Left lung (tissue), 10 donors: ENCODE data around the gene KCNE5. TPM values are rescaled to one million over a fixed set of nuclear protein-coding genes. Genes with fewer than 3 reads are reported as not detected.

Experiments
- ATAC-seq: fragments of 200-7000 bp; cut with Tn5 transposase; one replicate; pipeline ENCODE4 v1.9.1; 2020; ENCODE audit warnings: moderate library complexity
- DNase-seq, 4 donors: peaks; one replicate each; pipeline ENCODE4 v3.0.0-alpha.2; 2013 to 2020
- H3K27ac ChIP-seq, 2 donors: fragments of 200-600 bp; sonication (generic) in 1 of 2; one replicate each; pipeline versions ENCODE4 v1.5.0 to v1.8.0; 2020 to 2021
- H3K27me3 ChIP-seq, 2 donors: fragments of 200-600 bp; sonication (generic) in 1 of 2; one replicate each; pipeline versions ENCODE4 v1.5.0 to v1.8.0; 2020 to 2021
- H3K36me3 ChIP-seq, 2 donors: fragments of 200-600 bp; sonication (generic) in 1 of 2; one replicate each; pipeline versions ENCODE4 v1.5.0 to v1.8.0; 2020 to 2021
- H3K4me1 ChIP-seq, 2 donors: fragments of 200-600 bp; one replicate each; pipeline ENCODE4 v1.8.0; 2021
- H3K4me3 ChIP-seq, 2 donors: fragments of 200-600 bp; sonication (generic) in 1 of 2; one replicate each; pipeline versions ENCODE4 v1.5.0 to v1.8.0; 2020 to 2021; ENCODE audit warnings: mild to moderate bottlenecking in 1 of 2
- H3K9me3 ChIP-seq, 2 donors: fragments of 200-600 bp; sonication (generic) in 1 of 2; one replicate each; pipeline versions ENCODE4 v1.5.0 to v1.8.0; 2020 to 2021
- intact Hi-C, 2 donors: fragments of 100-400 bp; cut with DNase I; formaldehyde crosslinking; loops; one replicate each; pipeline versions ENCODE4 v1.11.2 to v1.14.2; 2022
- polyA plus RNA-seq, 6 donors: library from polyadenylated mRNA; unstranded; fragments of 120-200 nt; gene quantifications; one replicate each; pipeline ENCODE4 v1.2.1, GENCODE V29; 2013; ENCODE audit not compliant: insufficient read length in 6 of 6
- total RNA-seq, 2 donors: library from RNA; stranded (reverse); fragmentation: NEBNext Ultra II Directional; extraction: Animal tissue kit (Norgen Biotek cat#: 25700); gene quantifications; one replicate each; pipeline ENCODE4 v1.2.1, GENCODE V29; 2021
- TF ChIP-seq, protein P1 (sequence below), 2 donors: fragments of 200-600 bp; sonication (generic) in 1 of 2; IDR thresholded peaks; one replicate each; pipeline versions ENCODE4 v1.5.0 to v1.8.0; 2021; ENCODE audit warnings: antibody characterized with exemption in 2 of 2
- donor health status: DM: no; HTN: yes; CAD: no.
- donor health status: DM: no; HTN: no; CAD: no.

KCNE5 gene
- total and polyA plus RNA-seq, 8 donors: 0.84 to 8.0 (median 4.2) TPM; not detected in 1

DNA sequence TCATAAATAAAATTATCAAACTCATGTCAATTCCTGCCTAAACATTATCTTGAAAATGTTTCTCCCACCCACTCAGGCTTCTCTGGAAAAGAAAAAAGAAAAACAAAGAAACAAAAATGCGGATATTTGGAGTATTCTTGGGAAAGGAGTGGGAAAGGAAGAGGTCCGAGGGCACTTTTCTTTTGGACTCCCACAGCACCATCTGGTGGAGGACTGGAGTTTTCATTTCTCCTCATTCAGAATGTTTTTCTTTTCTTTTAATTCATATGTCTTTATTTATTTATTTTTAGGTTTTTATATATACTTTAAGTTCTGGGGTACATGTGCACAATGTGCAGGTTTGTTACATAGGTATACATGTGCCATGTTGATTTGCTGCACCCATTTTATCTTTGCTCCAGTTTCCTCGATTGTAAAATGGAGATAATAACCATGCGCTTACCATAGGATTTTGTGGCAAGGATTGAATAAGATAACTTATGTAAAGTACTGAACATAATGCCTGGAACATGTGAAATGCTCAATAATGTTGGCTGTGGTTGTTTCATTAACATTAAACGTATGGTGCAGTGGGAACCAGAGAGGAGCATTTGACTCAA, 8.0 kb upstream of the KCNE5 start:
- Histone ChIP-seq H3K27me3 (no peaks in the 10 kb centered on the region), H3K27ac (no peak overlapping the region), H3K9me3 (no peaks in the 10 kb centered on the region), H3K36me3 (no peaks in the 10 kb centered on the region), H3K4me3 (no peak overlapping the region), H3K4me1 (no peaks in the 10 kb centered on the region)
- intact Hi-C loops: loop anchor here in 1 of 2 donors (5.0 kb wide), 1 partner anchor 146 kb away; no protein-coding TSS in a partner anchor
- TF ChIP-seq, protein P1, sequence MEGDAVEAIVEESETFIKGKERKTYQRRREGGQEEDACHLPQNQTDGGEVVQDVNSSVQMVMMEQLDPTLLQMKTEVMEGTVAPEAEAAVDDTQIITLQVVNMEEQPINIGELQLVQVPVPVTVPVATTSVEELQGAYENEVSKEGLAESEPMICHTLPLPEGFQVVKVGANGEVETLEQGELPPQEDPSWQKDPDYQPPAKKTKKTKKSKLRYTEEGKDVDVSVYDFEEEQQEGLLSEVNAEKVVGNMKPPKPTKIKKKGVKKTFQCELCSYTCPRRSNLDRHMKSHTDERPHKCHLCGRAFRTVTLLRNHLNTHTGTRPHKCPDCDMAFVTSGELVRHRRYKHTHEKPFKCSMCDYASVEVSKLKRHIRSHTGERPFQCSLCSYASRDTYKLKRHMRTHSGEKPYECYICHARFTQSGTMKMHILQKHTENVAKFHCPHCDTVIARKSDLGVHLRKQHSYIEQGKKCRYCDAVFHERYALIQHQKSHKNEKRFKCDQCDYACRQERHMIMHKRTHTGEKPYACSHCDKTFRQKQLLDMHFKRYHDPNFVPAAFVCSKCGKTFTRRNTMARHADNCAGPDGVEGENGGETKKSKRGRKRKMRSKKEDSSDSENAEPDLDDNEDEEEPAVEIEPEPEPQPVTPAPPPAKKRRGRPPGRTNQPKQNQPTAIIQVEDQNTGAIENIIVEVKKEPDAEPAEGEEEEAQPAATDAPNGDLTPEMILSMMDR (IDR thresholded peaks at IDR 0.05): peak; percentile 28 to 30
- ATAC-seq (peak; percentile 45), DNase-seq (peak in 1 of 4 donors; percentile 40)

DNA sequence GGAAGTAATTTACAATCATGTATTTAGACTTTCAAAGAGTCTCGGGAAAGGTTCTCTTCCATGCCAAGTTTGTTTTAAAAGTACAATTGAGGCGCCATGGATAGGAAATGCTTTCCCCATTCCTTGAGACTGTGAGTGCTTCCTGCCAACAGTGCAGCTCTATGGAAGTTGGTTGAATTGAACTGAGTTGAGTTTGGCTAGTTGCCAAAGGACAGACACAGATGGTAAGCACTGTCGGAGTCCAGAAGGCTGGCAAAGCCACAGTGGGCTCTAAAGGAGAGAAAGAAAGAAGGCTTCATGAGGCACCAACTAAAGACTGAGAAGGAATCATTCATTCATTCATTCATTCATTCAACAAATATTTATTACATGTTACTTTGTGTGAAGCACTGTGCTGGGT, 4.3 kb upstream of the KCNE5 start:
- no peak for ATAC-seq
- no peak overlapping the region for H3K27ac ChIP-seq
- H3K4me3 ChIP-seq: no peak overlapping the region
- H3K27me3 ChIP-seq: no peaks in the 10 kb centered on the region
- no peaks in the 10 kb centered on the region for H3K9me3 ChIP-seq
- H3K4me1 ChIP-seq: no peaks in the 10 kb centered on the region
- H3K36me3 ChIP-seq: no peaks in the 10 kb centered on the region
- intact Hi-C loops: no loop called here
- peak in 1 of 4 donors; percentile 16 for DNase-seq
- TF ChIP-seq, protein P1 (IDR thresholded peaks at IDR 0.05): no peak

DNA sequence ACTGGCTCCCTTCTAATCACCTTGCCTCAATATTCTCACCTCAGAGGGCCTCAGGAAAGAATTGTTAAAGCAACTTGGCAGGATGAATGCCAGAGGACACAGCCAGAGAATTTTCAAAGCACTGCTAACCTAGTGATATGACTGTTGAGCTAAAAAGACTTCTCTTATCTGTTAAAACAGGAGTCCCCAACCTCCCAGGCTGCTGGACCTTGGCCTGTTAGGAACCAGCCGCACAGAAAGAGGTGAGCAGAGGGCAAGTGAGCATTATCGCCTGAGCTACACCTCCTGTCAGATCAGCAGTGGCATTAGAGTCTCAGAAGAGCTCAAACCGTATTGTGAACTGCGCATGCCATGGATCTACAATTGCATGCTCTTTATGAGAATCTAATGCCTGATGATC, 1.7 kb upstream of the KCNE5 start:
- DNase-seq: no peak
- H3K4me1 ChIP-seq: no peaks in the 10 kb centered on the region
- no peak overlapping the region for H3K4me3 ChIP-seq
- no peak for ATAC-seq
- H3K36me3 ChIP-seq: no peaks in the 10 kb centered on the region
- intact Hi-C loops: no loop called here
- H3K9me3 ChIP-seq: no peaks in the 10 kb centered on the region
- TF ChIP-seq, protein P1 (IDR thresholded peaks at IDR 0.05): no peak
- no peak overlapping the region for H3K27ac ChIP-seq
- no peaks in the 10 kb centered on the region for H3K27me3 ChIP-seq

DNA sequence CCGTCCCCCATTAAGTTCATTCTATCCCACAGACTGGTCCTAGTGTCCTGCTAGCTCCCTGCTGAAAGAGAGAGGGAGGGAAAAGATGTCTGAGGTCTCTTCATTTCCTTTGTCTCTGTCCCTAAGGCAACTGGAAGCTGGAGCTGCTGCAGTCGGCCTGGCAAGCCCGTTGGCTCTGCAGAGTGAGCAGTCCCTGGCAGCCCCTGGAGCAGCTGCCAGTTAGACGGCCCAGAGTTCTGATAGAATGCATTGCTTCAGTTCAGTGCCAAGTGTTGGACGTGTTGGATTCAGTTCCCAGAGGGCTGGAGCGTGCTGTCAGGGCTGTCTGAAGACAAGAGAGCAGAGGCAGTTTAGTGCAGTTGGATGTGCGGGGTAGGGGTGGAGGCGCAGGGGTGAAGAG, 975 bp downstream of the KCNE5 start:
- DNase-seq (peak in 1 of 4 donors; percentile 5), ATAC-seq (no peak)
- intact Hi-C loops: no loop called here
- Histone ChIP-seq H3K4me1 (no peaks in the 10 kb centered on the region), H3K27ac (no peak overlapping the region), H3K36me3 (no peaks in the 10 kb centered on the region), H3K27me3 (no peaks in the 10 kb centered on the region), H3K4me3 (no peak overlapping the region), H3K9me3 (no peaks in the 10 kb centered on the region)
- TF ChIP-seq, protein P1 (IDR thresholded peaks at IDR 0.05): no peak

DNA sequence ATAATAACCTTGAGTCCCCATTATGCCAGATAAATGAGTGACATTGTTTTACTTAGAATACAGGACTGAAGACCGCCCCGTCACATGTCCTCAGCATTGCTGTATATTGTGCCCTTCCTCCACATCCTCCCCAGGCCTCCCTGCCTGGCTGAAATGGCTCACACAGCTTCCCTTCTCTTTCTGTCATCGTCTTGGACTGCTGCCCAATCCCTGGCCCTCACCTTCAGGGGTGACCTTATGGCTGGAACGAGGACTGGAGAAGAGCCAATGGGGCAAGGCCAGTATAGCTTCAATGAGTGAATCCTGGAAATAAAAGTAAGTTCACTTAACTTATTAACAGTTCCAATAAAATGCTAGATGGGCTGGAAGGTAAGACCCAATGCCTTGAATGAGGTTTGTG, 2.7 kb downstream of the KCNE5 start:
- Histone ChIP-seq H3K4me1 (no peaks in the 10 kb centered on the region), H3K27me3 (no peaks in the 10 kb centered on the region), H3K4me3 (no peak overlapping the region), H3K36me3 (no peaks in the 10 kb centered on the region), H3K9me3 (no peaks in the 10 kb centered on the region), H3K27ac (no peak overlapping the region)
- intact Hi-C loops: no loop called here
- ATAC-seq (no peak), DNase-seq (no peak)
- TF ChIP-seq, protein P1 (IDR thresholded peaks at IDR 0.05): no peak
